AG09319 (cell line): ENCODE measurements around the gene APOB.

Experiments used
- DNase-seq: peaks from one replicate; pipeline ENCODE4 v3.0.0-alpha.2; 2010; ENCODE audit warnings: low read depth; ENCODE audit errors: extremely low read depth
- CTCF ChIP-seq: IDR thresholded peaks from 2 replicates; pipeline ENCODE4 v1.5.1; 2011; ENCODE audit warnings: low read depth, mild to moderate bottlenecking, inconsistent platforms, low read length, moderate library complexity

APOB gene

GRCh38 chr2:20997953-20998722, 45.7 kb downstream of the APOB start:
- DNase-seq = no peak
- no peak for TF ChIP-seq CTCF

GRCh38 chr2:20994130-20994529, 49.7 kb downstream of the APOB start:
- DNase-seq = no peak
- TF ChIP-seq CTCF = no peak

GRCh38 chr2:20992201-20992711, 51.6 kb downstream of the APOB start:
- no peak for TF ChIP-seq CTCF
- no peak for DNase-seq

- no peak for TF ChIP-seq CTCF
- DNase-seq = no peak
Observed at GRCh38 chr2:20990442-20991430, 53.1 kb downstream of the APOB start.

- TF ChIP-seq CTCF = no peak
- no peak for DNase-seq
Observed at GRCh38 chr2:20989404-20989803, 54.5 kb downstream of the APOB start.

GRCh38 chr2:20988905-20989304, 55.0 kb downstream of the APOB start:
- TF ChIP-seq CTCF = no peak
- no peak for DNase-seq
